SU-DHL-6 (cell line): ENCODE measurements around the gene HIP1R.

Experiments used
- CTCF ChIP-seq: fragments of 200-600 bp; sonication (generic); IDR thresholded peaks from one replicate; pipeline ENCODE4 v1.5.1; 2017; ENCODE audit warnings: antibody characterized with exemption, mild to moderate bottlenecking, low read length, moderate library complexity; ENCODE audit not compliant: insufficient read depth, poor library complexity, severe bottlenecking
- EZH2phosphoT487 ChIP-seq: fragments of 200-600 bp; sonication (generic), shearing (Covaris generic); conservative IDR thresholded peaks from 2 replicates; pipeline ENCODE4 v1.6.1; 2018; ENCODE audit warnings: mild to moderate bottlenecking, antibody characterized with exemption, low read length, moderate library complexity, mixed read lengths

GRCh38 chr12:122876731-122877130 is 41.5 kb downstream of the HIP1R start:
- no peak for TF ChIP-seq CTCF
- no peak for TF ChIP-seq EZH2phosphoT487
